Measurements from ENCODE around the gene ATAD3A.

The ATAD3A gene

GRCh38 chr1:1553821-1554494, 42.0 kb downstream of the ATAD3A start:
- H3F3A ChIP-seq (ENCODE audit: insufficient read depth), result peaks cover 4% of the 10 kb centered on the region; the same call in 1 of the 2 replicates
- H3K4me2 ChIP-seq (ENCODE audit: low read depth, low read length, poor library complexity, severe bottlenecking), result no peak overlapping the region
- H2AFZ ChIP-seq (ENCODE audit: low read depth, low read length, severe bottlenecking), result no peak overlapping the region

GRCh38 chr1:1554550-1554925, 42.6 kb downstream of the ATAD3A start:
- H3F3A ChIP-seq (ENCODE audit: insufficient read depth), result peaks cover 4% of the 10 kb centered on the region; the same call in 1 of the 2 replicates
- H3K9me2 ChIP-seq (replicated peaks; ENCODE audit: insufficient read depth, low read length), result no peaks in the 10 kb centered on the region
- H4K20me1 ChIP-seq (ENCODE audit: low read depth, low read length), result no peaks in the 10 kb centered on the region
- TF ChIP-seq EZH2phosphoT487 (conservative IDR thresholded peaks at IDR 0.05; ENCODE audit: low read length) (no peak), CTCF (IDR thresholded peaks at IDR 0.05; ENCODE audit: insufficient read depth, low read length, poor library complexity, severe bottlenecking) (no peak)
- no peak overlapping the region for H3K4me3 ChIP-seq (ENCODE audit: insufficient read depth, low read length, poor library complexity, severe bottlenecking)
- H3K9ac ChIP-seq (ENCODE audit: low read length), result no peak overlapping the region
- H3K9me3 ChIP-seq (ENCODE audit: insufficient read depth, low read length), result no peaks in the 10 kb centered on the region
- H3K79me2 ChIP-seq (ENCODE audit: insufficient read depth, low read length), result no peaks in the 10 kb centered on the region; the same call in 1 of the 2 replicates
- no peak overlapping the region for H2AFZ ChIP-seq (ENCODE audit: low read depth, low read length, severe bottlenecking)
- H3K36me3 ChIP-seq (ENCODE audit: low read length), result no peaks in the 10 kb centered on the region
- H3K4me2 ChIP-seq (ENCODE audit: low read depth, low read length, poor library complexity, severe bottlenecking), result no peak overlapping the region
- H3K27me3 ChIP-seq (ENCODE audit: low read length), result no peaks in the 10 kb centered on the region
- H3K27ac ChIP-seq (ENCODE audit: low read depth, low read length), result no peak overlapping the region

More at GRCh38 chr1:1553821-1554494, 42.0 kb downstream of the ATAD3A start:
- no peaks in the 10 kb centered on the region for H3K27me3 ChIP-seq (ENCODE audit: low read length)
- no peaks in the 10 kb centered on the region for H3K9me3 ChIP-seq (ENCODE audit: insufficient read depth, low read length)
- TF ChIP-seq EZH2phosphoT487 (conservative IDR thresholded peaks at IDR 0.05; ENCODE audit: low read length), result no peak
- TF ChIP-seq CTCF (IDR thresholded peaks at IDR 0.05; ENCODE audit: insufficient read depth, low read length, poor library complexity, severe bottlenecking), result no peak
- no peak overlapping the region for H3K9ac ChIP-seq (ENCODE audit: low read length)
- H3K36me3 ChIP-seq (ENCODE audit: low read length), result no peaks in the 10 kb centered on the region
- H4K20me1 ChIP-seq (ENCODE audit: low read depth, low read length), result no peaks in the 10 kb centered on the region
- no peaks in the 10 kb centered on the region; the same call in 1 of the 2 replicates for H3K79me2 ChIP-seq (ENCODE audit: insufficient read depth, low read length)
- no peak overlapping the region for H3K27ac ChIP-seq (ENCODE audit: low read depth, low read length)
- no peaks in the 10 kb centered on the region for H3K9me2 ChIP-seq (replicated peaks; ENCODE audit: insufficient read depth, low read length)
- no peak overlapping the region for H3K4me3 ChIP-seq (ENCODE audit: insufficient read depth, low read length, poor library complexity, severe bottlenecking)

GRCh38 chr1:1554926-1555915, 43.3 kb downstream of the ATAD3A start:
- Histone ChIP-seq H3K36me3 (ENCODE audit: low read length) (no peaks in the 10 kb centered on the region), H3K27ac (ENCODE audit: low read depth, low read length) (no peak overlapping the region), H3K9me3 (ENCODE audit: insufficient read depth, low read length) (no peaks in the 10 kb centered on the region), H3K4me3 (ENCODE audit: insufficient read depth, low read length, poor library complexity, severe bottlenecking) (no peak overlapping the region), H3K9ac (ENCODE audit: low read length) (no peak overlapping the region), H3K4me2 (ENCODE audit: low read depth, low read length, poor library complexity, severe bottlenecking) (no peak overlapping the region), H3K9me2 (replicated peaks; ENCODE audit: insufficient read depth, low read length) (no peaks in the 10 kb centered on the region), H4K20me1 (ENCODE audit: low read depth, low read length) (no peaks in the 10 kb centered on the region), H2AFZ (ENCODE audit: low read depth, low read length, severe bottlenecking) (no peak overlapping the region), H3K27me3 (ENCODE audit: low read length) (no peaks in the 10 kb centered on the region), H3F3A (ENCODE audit: insufficient read depth) (peaks cover 4% of the 10 kb centered on the region; the same call in 1 of the 2 replicates), H3K79me2 (ENCODE audit: insufficient read depth, low read length) (no peaks in the 10 kb centered on the region; the same call in 1 of the 2 replicates)
- TF ChIP-seq CTCF (IDR thresholded peaks at IDR 0.05; ENCODE audit: insufficient read depth, low read length, poor library complexity, severe bottlenecking) (no peak), EZH2phosphoT487 (conservative IDR thresholded peaks at IDR 0.05; ENCODE audit: low read length) (no peak)

Data from SU-DHL-6 (cell line).